Keratinocyte (primary cell): ENCODE results near the gene CACNA1E. TPM values are rescaled to one million over a fixed set of nuclear protein-coding genes. Genes with fewer than 3 reads are reported as not detected.

Source experiments
- DNase-seq: peaks from one replicate; pipeline ENCODE4 v3.0.0-alpha.2; 2011; ENCODE audit warnings: low read depth, missing footprints, low spot score
- FAIRE-seq: peaks from 2 replicates; lab custom pipeline; 2011; peaks lifted over from hg19 to GRCh38; lab: Jason Lieb, UNC
- H2AFZ ChIP-seq: 2 replicates; pipeline ENCODE4 v1.6.0; 2012; ENCODE audit warnings: low read length, control low read depth, inconsistent platforms; ENCODE audit not compliant: control insufficient read depth
- H3K27ac ChIP-seq: 2 replicates; pipeline ENCODE4 v1.5.1; 2011; ENCODE audit warnings: low read length; ENCODE audit not compliant: control insufficient read depth, insufficient read depth
- H3K27me3 ChIP-seq: 3 replicates; pipeline ENCODE4 v1.6.0; 2011; ENCODE audit warnings: low read length; ENCODE audit not compliant: control insufficient read depth, insufficient read depth; ENCODE audit errors: extremely low read depth
- H3K36me3 ChIP-seq, 2 experiments: 2 replicates in 1 of 2; 3 replicates in 1 of 2; pipeline ENCODE4 v1.5.1; 2011; ENCODE audit warnings: low read length in 2 of 2, mild to moderate bottlenecking in 1 of 2; ENCODE audit not compliant: control insufficient read depth in 2 of 2, insufficient read depth in 2 of 2; ENCODE audit errors: extremely low read depth in 1 of 2
- H3K4me1 ChIP-seq: 3 replicates; pipeline ENCODE4 v1.5.1; 2011; ENCODE audit warnings: low read length; ENCODE audit not compliant: control insufficient read depth, insufficient read depth; ENCODE audit errors: extremely low read depth
- H3K4me2 ChIP-seq: 3 replicates; pipeline ENCODE4 v1.6.0; 2011; ENCODE audit warnings: low read depth, low read length; ENCODE audit not compliant: control insufficient read depth, insufficient read depth; ENCODE audit errors: extremely low read depth
- H3K4me3 ChIP-seq, 3 experiments: fragments of 200-600 bp in 1 of 3; sonication (generic) in 1 of 3; 2 replicates in 2 of 3; 3 replicates in 1 of 3; pipeline ENCODE4 v1.5.1; 2011 to 2016; ENCODE audit warnings: low read length in 3 of 3, mild to moderate bottlenecking in 3 of 3, control low read depth in 2 of 3, inconsistent platforms in 1 of 3, low read depth in 1 of 3, mixed read lengths in 1 of 3, mixed run types in 1 of 3, moderate library complexity in 1 of 3; ENCODE audit not compliant: control insufficient read depth in 2 of 3, insufficient read depth in 2 of 3; ENCODE audit errors: extremely low read depth in 1 of 3
- H3K79me2 ChIP-seq: 2 replicates; pipeline ENCODE4 v1.6.0; 2012; ENCODE audit warnings: low read length; ENCODE audit not compliant: control insufficient read depth, insufficient read depth
- H3K9ac ChIP-seq: 3 replicates; pipeline ENCODE4 v1.6.0; 2011; ENCODE audit warnings: low read length; ENCODE audit not compliant: control insufficient read depth, insufficient read depth; ENCODE audit errors: extremely low read depth
- H3K9me1 ChIP-seq: 3 replicates; pipeline ENCODE4 v1.6.0; 2011; ENCODE audit warnings: low read length; ENCODE audit not compliant: control insufficient read depth, insufficient read depth; ENCODE audit errors: extremely low read depth
- H3K9me3 ChIP-seq: 2 replicates; pipeline ENCODE4 v1.5.1; 2012; ENCODE audit warnings: low read depth, low read length; ENCODE audit not compliant: control insufficient read depth
- H4K20me1 ChIP-seq: 3 replicates; pipeline ENCODE4 v1.6.0; 2011; ENCODE audit warnings: low read length; ENCODE audit not compliant: control insufficient read depth, insufficient read depth; ENCODE audit errors: extremely low read depth
- EZH2 ChIP-seq: IDR thresholded peaks from one replicate; pipeline ENCODE4 v1.6.1; 2012; ENCODE audit warnings: inconsistent platforms, mild to moderate bottlenecking, low read length, moderate library complexity
- dilution Hi-C: fragments of 300-500 bp; cut with MboI; formaldehyde crosslinking; loops from one replicate; pipeline ENCODE4 v1.7.0; 2020; ENCODE audit warnings: low sequenced_read_pairs; ENCODE audit not compliant: extremely low pct_ligation_motif_present
- polyA plus RNA-seq, 5 experiments: library from polyadenylated mRNA; depleted of rRNA in 3 of 5; stranded (reverse) in 3 of 5; stranded (forward) in 1 of 5; unstranded in 1 of 5; fragments of >200 nt; gene quantifications; 1 replicate in 1 of 5; 2 replicates in 3 of 5; 3 replicates in 1 of 5; pipeline versions ENCODE4 v1.2.1 to v1.2.3, GENCODE V29; 2011 to 2012; ENCODE audit warnings: missing spikeins in 2 of 5, low read depth in 1 of 5, low replicate concordance in 1 of 5
- TF ChIP-seq, protein P1 (sequence below), 3 experiments: IDR thresholded peaks in 1 of 3; conservative IDR thresholded peaks in 1 of 3; optimal IDR thresholded peaks in 1 of 3; 2 replicates in 2 of 3; 3 replicates in 1 of 3; pipeline versions ENCODE3 to v1.5.1; 2011; ENCODE audit warnings: low read length in 3 of 3, mild to moderate bottlenecking in 3 of 3, moderate library complexity in 2 of 3, control low read depth in 1 of 3, inconsistent platforms in 1 of 3; ENCODE audit not compliant: insufficient read depth in 2 of 3; ENCODE audit errors: extremely low read depth in 1 of 3

Gene CACNA1E
- polyA plus RNA-seq, 1 donor (not counting 4 experiments of a cell fraction or from before 2014, with no cell fraction given): not detected

GRCh38 chr1:181765451-181766026, 282.2 kb downstream of the CACNA1E start:
- H3K9me3 ChIP-seq: no peaks in the 10 kb centered on the region
- no peak overlapping the region for H2AFZ ChIP-seq
- no peak overlapping the region for H3K4me2 ChIP-seq
- no peaks in the 10 kb centered on the region for H4K20me1 ChIP-seq
- TF ChIP-seq, protein P1, sequence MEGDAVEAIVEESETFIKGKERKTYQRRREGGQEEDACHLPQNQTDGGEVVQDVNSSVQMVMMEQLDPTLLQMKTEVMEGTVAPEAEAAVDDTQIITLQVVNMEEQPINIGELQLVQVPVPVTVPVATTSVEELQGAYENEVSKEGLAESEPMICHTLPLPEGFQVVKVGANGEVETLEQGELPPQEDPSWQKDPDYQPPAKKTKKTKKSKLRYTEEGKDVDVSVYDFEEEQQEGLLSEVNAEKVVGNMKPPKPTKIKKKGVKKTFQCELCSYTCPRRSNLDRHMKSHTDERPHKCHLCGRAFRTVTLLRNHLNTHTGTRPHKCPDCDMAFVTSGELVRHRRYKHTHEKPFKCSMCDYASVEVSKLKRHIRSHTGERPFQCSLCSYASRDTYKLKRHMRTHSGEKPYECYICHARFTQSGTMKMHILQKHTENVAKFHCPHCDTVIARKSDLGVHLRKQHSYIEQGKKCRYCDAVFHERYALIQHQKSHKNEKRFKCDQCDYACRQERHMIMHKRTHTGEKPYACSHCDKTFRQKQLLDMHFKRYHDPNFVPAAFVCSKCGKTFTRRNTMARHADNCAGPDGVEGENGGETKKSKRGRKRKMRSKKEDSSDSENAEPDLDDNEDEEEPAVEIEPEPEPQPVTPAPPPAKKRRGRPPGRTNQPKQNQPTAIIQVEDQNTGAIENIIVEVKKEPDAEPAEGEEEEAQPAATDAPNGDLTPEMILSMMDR (optimal IDR thresholded peaks at IDR 0.05 in 1 of 3, IDR thresholded peaks at IDR 0.05 in 1 of 3, conservative IDR thresholded peaks at IDR 0.05 in 1 of 3; ENCODE audit: extremely low read depth in 1 of 3, insufficient read depth in 2 of 3, low read length in 3 of 3): no peak
- no peak for TF ChIP-seq EZH2
- H3K9me1 ChIP-seq: no peaks in the 10 kb centered on the region
- no peaks in the 10 kb centered on the region for H3K27me3 ChIP-seq
- no peak overlapping the region for H3K9ac ChIP-seq
- DNase-seq: no peak
- peak; percentile 71 for FAIRE-seq
- H3K4me3 ChIP-seq: no peak overlapping the region
- no peaks in the 10 kb centered on the region for H3K36me3 ChIP-seq
- H3K4me1 ChIP-seq: peaks cover 40% of the 10 kb centered on the region
- dilution Hi-C loops: no loop called here
- no peaks in the 10 kb centered on the region for H3K79me2 ChIP-seq
- no peak overlapping the region for H3K27ac ChIP-seq

- Histone ChIP-seq H3K27me3 (no peaks in the 10 kb centered on the region), H3K9ac (no peak overlapping the region), H4K20me1 (no peaks in the 10 kb centered on the region), H3K4me2 (no peak overlapping the region), H3K4me1 (peaks cover 40% of the 10 kb centered on the region), H3K9me1 (no peaks in the 10 kb centered on the region), H2AFZ (no peak overlapping the region), H3K36me3 (no peaks in the 10 kb centered on the region), H3K4me3 (no peak overlapping the region), H3K27ac (peak overlapping the region; percentile 27), H3K9me3 (no peaks in the 10 kb centered on the region), H3K79me2 (no peaks in the 10 kb centered on the region)
- dilution Hi-C loops: no loop called here
- DNase-seq (no peak), FAIRE-seq (peak; percentile 5)
- TF ChIP-seq, protein P1 (optimal IDR thresholded peaks at IDR 0.05 in 1 of 3, IDR thresholded peaks at IDR 0.05 in 1 of 3, conservative IDR thresholded peaks at IDR 0.05 in 1 of 3; ENCODE audit: extremely low read depth in 1 of 3, insufficient read depth in 2 of 3, low read length in 3 of 3): no peak
- TF ChIP-seq EZH2: no peak
Observed at GRCh38 chr1:181767001-181767708, 283.8 kb downstream of the CACNA1E start.
